IPS-18a (cell line): Measurements from ENCODE around the gene FMR1NB.

Experiments
- H3K27ac ChIP-seq: one replicate; pipeline ENCODE4 v1.5.1; 2013; ENCODE audit warnings: low read length
- H3K27me3 ChIP-seq: one replicate; pipeline ENCODE4 v1.6.1; 2013; ENCODE audit warnings: mild to moderate bottlenecking, low read length; ENCODE audit not compliant: control insufficient read depth, insufficient read depth
- H3K36me3 ChIP-seq: one replicate; pipeline ENCODE4 v1.6.1; 2013; ENCODE audit warnings: low read depth, low read length; ENCODE audit not compliant: control insufficient read depth
- H3K4me1 ChIP-seq: one replicate; pipeline ENCODE4 v1.6.1; 2013; ENCODE audit warnings: low read depth, low read length; ENCODE audit not compliant: control insufficient read depth
- H3K4me3 ChIP-seq: one replicate; pipeline ENCODE4 v1.5.1; 2013; ENCODE audit warnings: low read length
- H3K9ac ChIP-seq: one replicate; pipeline ENCODE4 v1.6.1; 2013; ENCODE audit warnings: mild to moderate bottlenecking, low read length, moderate library complexity
- H3K9me3 ChIP-seq: one replicate; pipeline ENCODE4 v1.6.1; 2013; ENCODE audit warnings: low read depth, low read length; ENCODE audit not compliant: control insufficient read depth

The FMR1NB gene, protein sequence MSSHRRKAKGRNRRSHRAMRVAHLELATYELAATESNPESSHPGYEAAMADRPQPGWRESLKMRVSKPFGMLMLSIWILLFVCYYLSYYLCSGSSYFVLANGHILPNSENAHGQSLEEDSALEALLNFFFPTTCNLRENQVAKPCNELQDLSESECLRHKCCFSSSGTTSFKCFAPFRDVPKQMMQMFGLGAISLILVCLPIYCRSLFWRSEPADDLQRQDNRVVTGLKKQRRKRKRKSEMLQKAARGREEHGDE

DNA sequence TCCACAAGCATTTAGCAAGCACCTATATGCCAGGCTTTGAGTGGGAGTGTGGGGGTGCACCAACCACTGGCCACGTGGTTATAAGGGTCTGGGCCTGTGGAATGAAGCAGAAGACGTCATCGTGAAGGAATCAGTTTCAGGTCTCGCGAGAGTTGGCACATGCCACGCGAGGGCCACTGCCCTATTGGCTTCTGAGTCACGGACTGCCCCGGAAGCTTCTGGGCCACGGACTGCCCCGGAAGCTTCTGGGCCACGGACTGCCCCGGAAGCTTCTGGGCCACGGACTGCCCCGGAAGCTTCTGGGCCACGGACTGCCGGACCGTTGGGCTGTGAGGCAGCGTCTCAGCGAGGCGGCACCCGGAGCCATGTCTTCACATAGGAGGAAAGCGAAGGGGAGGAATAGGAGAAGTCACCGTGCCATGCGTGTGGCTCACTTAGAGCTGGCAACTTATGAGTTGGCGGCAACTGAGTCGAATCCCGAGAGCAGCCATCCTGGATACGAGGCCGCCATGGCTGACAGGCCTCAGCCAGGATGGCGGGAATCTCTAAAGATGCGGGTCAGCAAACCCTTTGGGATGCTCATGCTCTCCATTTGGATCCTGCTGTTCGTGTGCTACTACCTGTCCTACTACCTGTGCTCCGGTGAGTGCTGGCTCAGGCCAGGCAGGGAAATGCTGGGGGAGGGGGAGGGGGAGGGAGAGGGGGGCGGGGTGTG lies at the start of gene FMR1NB:
FMR1NB (plus strand) TSS at position 300 of the 715 bp plus-strand sequence; CDS start at position 366, 66 bp downstream.
- peaks cover 16% of the 10 kb centered on the region for H3K9me3 ChIP-seq
- H3K27me3 ChIP-seq = no peaks in the 10 kb centered on the region
- no peak within 1 kb of the TSS for H3K27ac ChIP-seq
- H3K4me3 ChIP-seq = no peak within 1 kb of the TSS
- no peaks in the 10 kb centered on the region for H3K36me3 ChIP-seq
- H3K4me1 ChIP-seq = no peaks in the 10 kb centered on the region
- H3K9ac ChIP-seq = no peak within 1 kb of the TSS

DNA sequence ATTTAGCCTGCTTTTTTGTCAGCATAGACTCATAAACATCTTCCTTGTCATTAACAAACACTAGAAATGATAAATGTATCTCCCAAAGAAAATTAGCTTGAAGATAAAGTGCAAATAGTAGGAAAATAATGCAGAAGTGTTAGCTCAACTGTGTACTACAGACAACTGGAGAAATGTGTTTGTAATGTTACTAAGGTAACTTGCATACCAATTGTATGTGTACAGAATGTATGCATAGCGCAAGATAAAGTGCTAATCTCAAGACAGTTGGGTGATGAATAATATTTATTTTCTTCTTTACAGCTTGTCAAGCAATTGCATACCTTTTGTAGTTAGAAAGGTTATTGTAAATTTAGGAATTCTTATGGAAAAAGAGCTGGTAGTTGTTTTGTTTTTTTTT lies 47.3 kb upstream of the FMR1NB start:
- Histone ChIP-seq H3K4me1 (no peaks in the 10 kb centered on the region), H3K27ac (no peak overlapping the region), H3K4me3 (no peak overlapping the region), H3K36me3 (peaks cover 51% of the 10 kb centered on the region), H3K27me3 (no peaks in the 10 kb centered on the region), H3K9ac (no peak overlapping the region), H3K9me3 (peaks cover 10% of the 10 kb centered on the region)

DNA sequence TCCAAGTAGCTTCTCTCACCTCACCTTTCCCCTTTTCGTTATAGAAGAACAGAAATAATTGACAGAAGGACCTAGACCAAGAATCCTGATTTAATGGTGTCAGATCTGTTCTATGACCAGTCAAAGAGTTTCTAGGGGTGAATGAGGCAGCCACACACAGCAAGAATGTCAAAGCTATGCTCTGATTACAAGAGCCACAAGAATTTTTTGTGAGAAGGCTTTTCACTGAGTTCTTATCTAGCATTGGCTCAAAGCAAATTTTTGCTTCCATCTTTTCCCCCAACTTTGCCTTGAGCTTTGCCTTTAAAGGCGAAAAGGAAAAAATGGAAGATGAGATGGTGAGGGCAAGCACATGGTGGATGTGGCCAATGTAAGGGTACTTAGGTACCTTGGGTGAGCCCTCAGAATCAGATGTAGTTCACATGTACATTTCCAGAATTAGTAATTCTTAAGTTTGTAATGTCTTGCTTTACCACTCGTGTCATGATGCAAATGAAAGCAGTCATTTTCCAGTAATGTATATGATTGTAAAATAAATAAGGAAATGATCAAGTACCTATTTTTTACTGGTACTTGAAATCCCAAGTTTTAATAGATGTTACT lies 45.9 kb upstream of the FMR1NB start:
- H3K27me3 ChIP-seq = no peaks in the 10 kb centered on the region
- H3K27ac ChIP-seq = no peak overlapping the region
- peaks cover 49% of the 10 kb centered on the region for H3K36me3 ChIP-seq
- no peaks in the 10 kb centered on the region for H3K4me1 ChIP-seq
- H3K9ac ChIP-seq = no peak overlapping the region
- no peak overlapping the region for H3K4me3 ChIP-seq
- peaks cover 12% of the 10 kb centered on the region for H3K9me3 ChIP-seq

DNA sequence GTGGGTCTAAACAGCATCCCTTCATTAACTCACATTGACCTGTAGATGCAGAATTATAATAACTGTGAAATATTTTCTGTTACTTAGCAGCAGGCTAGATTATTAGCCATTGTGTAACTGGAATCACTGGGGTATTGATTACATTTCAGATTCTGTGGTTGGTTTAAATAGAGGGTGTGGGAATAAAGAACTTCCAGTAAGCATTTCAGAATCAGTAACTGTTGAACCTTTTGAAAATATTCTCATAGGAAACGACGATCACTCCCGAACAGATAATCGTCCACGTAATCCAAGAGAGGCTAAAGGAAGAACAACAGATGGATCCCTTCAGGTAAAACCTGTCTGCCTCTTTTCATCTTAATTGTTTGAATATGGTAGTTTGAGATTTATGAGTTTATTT lies 35.9 kb upstream of the FMR1NB start:
- Histone ChIP-seq H3K27me3 (no peaks in the 10 kb centered on the region), H3K36me3 (peaks cover 48% of the 10 kb centered on the region), H3K9ac (no peak overlapping the region), H3K27ac (no peak overlapping the region), H3K9me3 (peaks cover 6% of the 10 kb centered on the region), H3K4me3 (no peak overlapping the region), H3K4me1 (no peaks in the 10 kb centered on the region)

DNA sequence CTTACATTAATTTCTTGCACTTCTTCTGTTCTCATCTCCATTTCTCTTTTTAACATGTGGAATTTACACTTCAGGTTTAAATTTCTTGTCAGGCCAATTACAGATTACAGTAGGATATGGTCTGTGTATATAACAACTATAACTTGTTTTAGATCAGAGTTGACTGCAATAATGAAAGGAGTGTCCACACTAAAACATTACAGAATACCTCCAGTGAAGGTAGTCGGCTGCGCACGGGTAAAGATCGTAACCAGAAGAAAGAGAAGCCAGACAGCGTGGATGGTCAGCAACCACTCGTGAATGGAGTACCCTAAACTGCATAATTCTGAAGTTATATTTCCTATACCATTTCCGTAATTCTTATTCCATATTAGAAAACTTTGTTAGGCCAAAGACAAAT lies 32.6 kb upstream of the FMR1NB start:
- Histone ChIP-seq H3K36me3 (peaks cover 28% of the 10 kb centered on the region), H3K9ac (no peak overlapping the region), H3K9me3 (peaks cover 6% of the 10 kb centered on the region), H3K4me3 (no peak overlapping the region), H3K27me3 (no peaks in the 10 kb centered on the region), H3K27ac (no peak overlapping the region), H3K4me1 (no peaks in the 10 kb centered on the region)

DNA sequence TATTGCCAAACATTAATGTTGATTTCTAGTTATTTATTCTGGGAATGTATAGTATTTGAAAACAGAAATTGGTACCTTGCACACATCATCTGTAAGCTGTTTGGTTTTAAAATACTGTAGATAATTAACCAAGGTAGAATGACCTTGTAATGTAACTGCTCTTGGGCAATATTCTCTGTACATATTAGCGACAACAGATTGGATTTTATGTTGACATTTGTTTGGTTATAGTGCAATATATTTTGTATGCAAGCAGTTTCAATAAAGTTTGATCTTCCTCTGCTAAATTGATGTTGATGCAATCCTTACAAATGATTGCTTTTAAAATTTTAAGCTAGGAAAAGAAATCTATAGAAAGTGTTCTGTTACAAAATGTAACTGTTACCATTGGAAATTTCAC lies 30.8 kb upstream of the FMR1NB start:
- peaks cover 11% of the 10 kb centered on the region for H3K36me3 ChIP-seq
- no peaks in the 10 kb centered on the region for H3K4me1 ChIP-seq
- H3K4me3 ChIP-seq = no peak overlapping the region
- H3K27ac ChIP-seq = no peak overlapping the region
- no peak overlapping the region for H3K9ac ChIP-seq
- H3K9me3 ChIP-seq = peaks cover 9% of the 10 kb centered on the region
- no peaks in the 10 kb centered on the region for H3K27me3 ChIP-seq

DNA sequence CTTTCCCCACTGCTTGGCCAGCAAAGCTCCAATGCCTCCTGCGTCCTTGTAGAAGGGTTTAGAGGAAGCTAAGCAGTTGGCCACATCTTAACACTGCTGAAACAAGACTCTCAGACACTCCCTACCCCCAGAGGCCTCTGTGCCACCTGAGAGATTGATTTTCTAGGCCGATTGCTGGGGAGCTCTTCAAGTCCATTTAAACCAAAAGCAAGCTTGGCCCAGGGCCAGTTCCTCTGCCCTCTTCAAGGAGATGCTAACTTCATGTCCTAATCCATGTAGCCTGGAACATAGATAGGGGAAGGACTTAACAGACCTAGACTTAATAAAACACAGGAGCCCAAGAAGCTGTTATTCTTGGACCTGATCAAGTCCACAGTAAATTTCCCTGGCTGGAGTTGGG lies 27.2 kb upstream of the FMR1NB start:
- H3K27me3 ChIP-seq = no peaks in the 10 kb centered on the region
- H3K4me1 ChIP-seq = no peaks in the 10 kb centered on the region
- H3K36me3 ChIP-seq = peaks cover 3% of the 10 kb centered on the region
- H3K9ac ChIP-seq = no peak overlapping the region
- peaks cover 3% of the 10 kb centered on the region for H3K9me3 ChIP-seq
- no peak overlapping the region for H3K27ac ChIP-seq
- H3K4me3 ChIP-seq = no peak overlapping the region

DNA sequence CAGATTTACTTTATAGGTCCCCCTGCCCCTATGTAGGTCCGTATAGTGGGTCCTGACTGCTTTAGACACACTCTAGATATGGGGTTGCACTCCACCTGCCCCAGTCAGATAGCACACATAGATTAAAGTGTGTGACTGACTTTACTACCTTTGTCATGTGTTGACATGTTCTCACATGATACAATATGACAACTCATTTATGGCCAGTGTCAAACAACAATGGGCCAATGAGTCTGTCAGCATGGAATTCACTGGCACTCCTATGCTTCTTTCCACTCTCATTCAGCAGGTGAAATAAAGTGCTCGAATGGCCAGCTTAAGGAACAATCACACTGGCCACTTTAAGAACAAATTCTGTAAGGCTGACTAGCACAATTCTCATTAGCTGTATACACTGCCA lies 23.8 kb upstream of the FMR1NB start:
- Histone ChIP-seq H3K4me1 (no peaks in the 10 kb centered on the region), H3K36me3 (no peaks in the 10 kb centered on the region), H3K9me3 (peaks cover 3% of the 10 kb centered on the region), H3K4me3 (no peak overlapping the region), H3K27ac (no peak overlapping the region), H3K9ac (no peak overlapping the region), H3K27me3 (no peaks in the 10 kb centered on the region)

DNA sequence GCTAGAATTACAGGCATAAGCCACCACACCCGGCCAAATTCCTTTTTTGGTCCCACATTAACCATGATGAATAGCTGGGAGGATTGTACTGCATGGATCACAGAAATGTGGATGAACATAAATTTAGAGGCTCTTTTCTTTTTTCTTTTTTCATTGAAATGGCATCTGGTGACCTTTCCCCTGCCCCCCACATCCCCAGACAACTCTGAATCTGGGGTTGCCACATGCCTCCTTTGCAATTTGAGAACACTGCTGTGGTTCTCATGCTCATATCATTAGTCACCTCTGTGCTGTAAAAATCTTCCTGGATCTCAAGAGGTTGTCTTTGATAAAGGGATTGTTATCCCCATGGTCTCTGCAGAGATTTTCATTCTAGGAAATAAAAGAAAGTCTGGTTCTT lies 22.8 kb upstream of the FMR1NB start:
- H3K27ac ChIP-seq = no peak overlapping the region
- H3K36me3 ChIP-seq = no peaks in the 10 kb centered on the region
- no peak overlapping the region for H3K9ac ChIP-seq
- no peak overlapping the region for H3K4me3 ChIP-seq
- H3K9me3 ChIP-seq = peaks cover 3% of the 10 kb centered on the region
- no peaks in the 10 kb centered on the region for H3K4me1 ChIP-seq
- no peaks in the 10 kb centered on the region for H3K27me3 ChIP-seq

DNA sequence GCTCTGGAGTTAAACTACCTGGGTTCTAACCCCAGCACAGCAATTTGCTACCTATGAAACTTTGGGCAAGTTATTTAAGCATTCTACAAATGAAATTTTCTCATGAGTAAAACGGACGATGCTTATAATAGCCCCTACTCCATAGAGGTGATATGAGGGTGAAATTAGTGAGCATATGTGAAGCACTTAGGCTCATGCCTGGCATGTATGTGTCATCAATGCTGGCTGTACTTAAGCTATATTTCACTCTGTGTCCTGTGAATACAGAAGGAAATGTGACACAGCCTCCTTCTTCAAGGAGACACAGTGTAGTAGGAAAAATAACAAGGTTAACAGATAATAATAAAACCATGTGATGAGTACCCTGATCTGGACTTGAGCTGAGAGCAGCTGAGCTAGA lies 20.4 kb upstream of the FMR1NB start:
- Histone ChIP-seq H3K27me3 (no peaks in the 10 kb centered on the region), H3K9me3 (peaks cover 7% of the 10 kb centered on the region), H3K36me3 (no peaks in the 10 kb centered on the region), H3K4me1 (no peaks in the 10 kb centered on the region), H3K4me3 (no peak overlapping the region), H3K27ac (no peak overlapping the region), H3K9ac (no peak overlapping the region)

DNA sequence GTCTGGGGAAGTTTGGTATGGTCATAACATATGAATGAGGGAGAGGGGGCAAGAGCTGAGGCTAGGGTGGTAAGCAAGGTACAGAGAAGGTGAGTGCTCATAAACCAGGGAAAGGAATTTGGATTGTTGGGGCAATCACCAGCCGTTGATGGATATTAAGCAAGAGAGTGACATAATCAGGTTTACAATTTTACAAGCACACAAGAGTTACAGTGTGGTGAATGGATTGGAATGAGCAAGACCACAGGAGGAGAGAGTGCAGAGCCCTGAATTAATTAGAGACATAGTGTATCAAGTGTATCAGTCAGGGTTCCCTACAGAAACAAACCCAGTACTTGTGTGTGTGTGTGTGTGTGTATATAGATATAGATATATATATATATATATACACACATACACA lies 18.7 kb upstream of the FMR1NB start:
- H3K4me1 ChIP-seq = no peaks in the 10 kb centered on the region

DNA sequence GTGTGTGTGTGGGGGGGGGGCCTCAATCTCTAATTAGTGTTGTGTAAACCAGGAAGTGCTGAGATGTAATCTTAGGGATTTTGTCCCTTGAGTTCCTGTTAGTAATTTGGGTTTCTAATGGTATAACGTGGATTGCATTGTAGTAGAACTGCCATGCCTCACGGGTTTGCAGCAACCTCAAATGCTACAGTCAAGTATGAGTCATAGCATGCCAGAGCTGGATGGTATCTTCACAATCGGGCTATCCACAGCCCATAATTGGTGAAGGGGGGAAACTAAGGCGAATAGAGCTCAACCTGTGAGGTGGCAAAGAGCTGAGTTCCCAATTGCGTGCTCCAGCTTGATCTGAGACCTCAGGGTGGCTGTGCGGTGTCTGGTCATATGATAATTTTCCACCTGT lies 2.2 kb upstream of the FMR1NB start:
- Histone ChIP-seq H3K4me1 (no peaks in the 10 kb centered on the region), H3K27ac (no peak overlapping the region), H3K4me3 (no peak overlapping the region), H3K27me3 (no peaks in the 10 kb centered on the region), H3K9ac (no peak overlapping the region), H3K36me3 (no peaks in the 10 kb centered on the region), H3K9me3 (peaks cover 21% of the 10 kb centered on the region)

More for the DNA sequence above, 18.7 kb upstream of the FMR1NB start:
- H3K27me3 ChIP-seq = no peaks in the 10 kb centered on the region
- H3K9me3 ChIP-seq = peaks cover 16% of the 10 kb centered on the region
- H3K27ac ChIP-seq = no peak overlapping the region
- no peaks in the 10 kb centered on the region for H3K36me3 ChIP-seq
- H3K9ac ChIP-seq = no peak overlapping the region
- H3K4me3 ChIP-seq = no peak overlapping the region
